GM12878 (cell line): ENCODE measurements around the gene IFT122. TPM values are rescaled to one million over a fixed set of nuclear protein-coding genes. Genes with fewer than 3 reads are reported as not detected.

Source experiments
- ASH2L ChIP-seq: fragments of 300-600, 200-600 bp; sonication (generic); IDR thresholded peaks from 2 replicates; pipeline ENCODE4 v1.6.1; 2017; ENCODE audit warnings: low read depth, mild to moderate bottlenecking, borderline replicate concordance
- CBX5 ChIP-seq: sonication (generic); IDR thresholded peaks from 2 replicates; pipeline ENCODE4 v1.6.1; 2016; ENCODE audit warnings: low read depth, moderate library complexity, mild to moderate bottlenecking, inconsistent platforms
- IRF3 ChIP-seq: fragments of 450-650 bp; IDR thresholded peaks from 2 replicates; pipeline ENCODE4 v1.6.1; 2014; ENCODE audit warnings: mild to moderate bottlenecking
- NRF1 ChIP-seq: conservative IDR thresholded peaks from 2 replicates; pipeline ENCODE4 v1.6.1; 2011; ENCODE audit warnings: mild to moderate bottlenecking, low read depth, low read length, improper control_type of control experiment
- SREBF1 ChIP-seq: IDR thresholded peaks from 2 replicates; pipeline ENCODE4 v1.6.1; 2012; ENCODE audit warnings: mild to moderate bottlenecking, low read length
- SUPT20H ChIP-seq: IDR thresholded peaks from 2 replicates; pipeline ENCODE4 v1.6.1; 2011; ENCODE audit warnings: low read depth, mild to moderate bottlenecking, low read length, moderate library complexity, borderline replicate concordance; ENCODE audit not compliant: control insufficient read depth
- ZNF687 ChIP-seq: fragments of 450-650 bp; IDR thresholded peaks from 2 replicates; pipeline ENCODE4 v1.6.1; 2017; ENCODE audit warnings: mild to moderate bottlenecking, moderate library complexity
- polyA plus RNA-seq, 11 experiments: library from polyadenylated mRNA; depleted of rRNA in 4 of 11; unstranded in 6 of 11; stranded (reverse) in 5 of 11; fragments of >200 nt; fragmentation: Nextera tagmentation in 4 of 11; fragmentation: Illumina TruSeq in 1 of 11; extraction: Ambion mirVana in 4 of 11; extraction: Trizol in 1 of 11; gene quantifications; 1 replicate in 1 of 11; 2 replicates in 10 of 11; pipeline versions ENCODE4 v1.2.1 to v1.2.3, GENCODE V29; 2011 to 2016; ENCODE audit warnings: inconsistent platforms in 2 of 11, missing spikeins in 2 of 11, low read depth in 1 of 11
- total RNA-seq, 4 experiments: library from RNA; depleted of rRNA in 3 of 4; stranded (reverse); fragments of >200 nt in 3 of 4; fragmentation: Illumina TruSeq in 1 of 4; extraction: Trizol in 1 of 4; gene quantifications; 2 replicates each; pipeline versions ENCODE4 v1.2.1 to v1.2.3, GENCODE V29; 2013 to 2021
- TF ChIP-seq, protein P1 (sequence below): IDR thresholded peaks from 2 replicates; pipeline ENCODE4 v1.6.1; 2011; ENCODE audit warnings: borderline replicate concordance, low read depth, mild to moderate bottlenecking, moderate library complexity, low read length; ENCODE audit not compliant: insufficient read depth, poor library complexity, severe bottlenecking

IFT122 gene
- total and polyA plus RNA-seq, 10 of the 15 experiments (the other 5 are each of a cell fraction or from before 2014, with no cell fraction given) = 1.8 to 19.2 (median 8.4) TPM

DNA sequence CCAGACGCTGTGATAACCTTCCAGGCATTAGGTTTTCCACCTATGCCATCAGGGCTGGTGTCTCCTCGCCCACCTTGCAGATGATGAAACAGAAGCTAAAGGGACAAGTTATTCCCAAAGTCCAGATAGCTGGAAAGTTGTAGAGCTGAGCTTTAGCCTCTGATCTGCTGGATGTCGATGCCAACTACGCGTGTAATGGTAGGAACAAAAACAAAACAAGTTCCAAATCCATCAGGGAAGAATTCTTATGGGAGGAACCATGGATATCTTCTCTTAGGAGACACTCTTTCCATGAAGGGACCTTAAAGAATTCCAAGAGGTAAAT is 60.3 kb downstream of the IFT122 start (continued):
- TF ChIP-seq ZNF687 (no peak), CBX5 (no peak), ASH2L (no peak), SREBF1 (no peak), NRF1 (no peak), IRF3 (no peak), SUPT20H (no peak)
- TF ChIP-seq, protein P1, sequence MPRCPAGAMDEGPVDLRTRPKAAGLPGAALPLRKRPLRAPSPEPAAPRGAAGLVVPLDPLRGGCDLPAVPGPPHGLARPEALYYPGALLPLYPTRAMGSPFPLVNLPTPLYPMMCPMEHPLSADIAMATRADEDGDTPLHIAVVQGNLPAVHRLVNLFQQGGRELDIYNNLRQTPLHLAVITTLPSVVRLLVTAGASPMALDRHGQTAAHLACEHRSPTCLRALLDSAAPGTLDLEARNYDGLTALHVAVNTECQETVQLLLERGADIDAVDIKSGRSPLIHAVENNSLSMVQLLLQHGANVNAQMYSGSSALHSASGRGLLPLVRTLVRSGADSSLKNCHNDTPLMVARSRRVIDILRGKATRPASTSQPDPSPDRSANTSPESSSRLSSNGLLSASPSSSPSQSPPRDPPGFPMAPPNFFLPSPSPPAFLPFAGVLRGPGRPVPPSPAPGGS = no peak
